HG03175 (cell line): ENCODE results near the gene UNC5A.

ENCODE experiments used
- ATAC-seq: cut with Tn5 transposase; IDR thresholded peaks from one replicate; pipeline ENCODE4 v1.9.1; 2021; ENCODE audit warnings: mild to moderate bottlenecking, moderate library complexity; ENCODE audit not compliant: unreplicated experiment

Gene UNC5A

DNA sequence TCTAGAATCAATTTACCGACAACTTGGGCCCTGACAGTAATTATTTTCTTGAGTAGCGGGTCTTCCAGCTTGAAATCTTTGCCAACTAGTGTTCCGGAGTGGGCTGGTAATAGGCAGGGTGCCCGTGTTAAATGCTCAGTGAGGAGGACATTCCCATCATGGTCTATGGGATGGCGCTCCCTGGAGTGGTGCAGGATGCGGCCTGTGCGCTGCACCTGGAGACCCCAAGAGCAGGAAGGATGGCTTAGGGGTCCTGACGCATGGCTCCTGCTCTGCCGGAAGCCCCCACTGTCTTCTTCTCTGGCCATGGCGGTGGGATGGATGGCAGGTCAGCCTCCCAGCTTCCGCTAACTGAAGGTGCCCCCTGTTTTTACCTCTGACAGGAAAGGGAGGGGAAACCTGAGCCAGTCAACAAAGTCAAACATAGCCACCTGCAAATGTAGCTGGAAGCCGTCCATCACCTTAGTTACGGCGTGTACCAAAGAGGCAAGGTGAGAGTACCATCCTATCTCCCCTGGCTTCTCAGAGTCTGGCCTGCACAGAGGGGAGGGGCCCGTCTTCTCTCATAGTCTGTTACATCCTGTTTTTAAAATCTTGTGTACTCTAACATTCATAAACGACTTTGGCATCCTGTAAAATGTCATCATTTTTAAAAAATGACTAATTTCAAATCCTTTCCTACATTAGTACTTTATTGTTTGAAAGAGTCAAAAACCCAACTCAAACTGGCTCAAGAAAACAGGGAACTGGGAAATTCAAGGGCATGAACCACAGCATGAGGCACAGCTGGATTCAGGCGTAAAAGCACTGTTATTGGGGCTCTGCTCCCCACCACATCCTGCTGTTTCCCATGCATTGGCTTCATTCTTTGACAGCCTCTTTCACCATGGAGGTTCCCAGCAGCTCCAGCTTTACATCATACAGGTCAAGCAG is 28.5 kb upstream of the UNC5A start:
- ATAC-seq = no peak

DNA sequence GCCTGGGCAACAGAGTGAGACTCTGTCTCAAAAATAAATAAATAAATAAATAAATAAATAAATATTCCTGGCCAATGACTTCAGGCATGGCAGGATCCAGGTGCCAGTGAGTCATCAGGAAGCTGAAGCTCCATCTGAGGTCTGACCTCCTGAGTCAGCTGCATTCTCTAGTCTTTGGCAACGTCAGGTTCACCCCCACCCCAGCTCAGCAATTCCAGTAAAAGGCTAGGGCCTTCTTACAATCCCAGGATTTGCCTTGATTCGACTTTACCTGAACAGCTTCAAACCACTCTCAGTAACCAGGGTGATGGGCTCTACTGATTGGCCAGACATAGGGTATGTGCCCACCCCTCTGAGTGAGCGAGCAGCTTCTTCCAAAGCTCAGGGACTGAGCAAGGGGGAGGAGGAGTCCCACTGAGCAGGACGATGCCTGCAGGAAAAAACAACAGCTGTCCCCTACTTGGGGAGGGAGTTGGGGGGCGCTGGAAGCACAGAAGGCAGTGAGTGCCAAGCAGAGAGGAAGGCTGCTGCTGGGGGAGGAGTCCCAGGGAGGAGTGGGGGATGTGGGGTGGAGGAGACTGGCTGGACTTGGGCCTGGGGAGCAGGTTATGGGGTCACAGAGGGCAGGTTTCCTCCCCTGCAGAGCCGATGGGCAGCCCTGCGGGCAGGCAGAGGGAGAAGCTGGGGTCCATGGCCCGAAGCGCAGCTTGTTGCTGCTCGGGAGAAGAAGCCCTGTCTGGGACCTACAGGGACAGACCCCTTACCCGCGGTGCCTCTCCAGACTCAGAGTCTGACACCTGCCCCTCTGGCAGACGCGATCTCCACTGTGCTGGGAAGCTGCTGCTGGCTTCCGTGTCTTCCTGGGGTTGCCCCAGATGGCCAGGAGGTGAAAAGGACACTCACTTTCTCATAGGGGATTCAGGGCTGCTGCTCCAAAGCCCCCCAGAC is 25.9 kb upstream of the UNC5A start:
- no peak for ATAC-seq

- no peak for ATAC-seq
These were observed 24.9 kb upstream of the UNC5A start for GRCh38 chr5:176785184-176786145.

- no peak for ATAC-seq
These were observed 22.7 kb upstream of the UNC5A start for GRCh38 chr5:176787676-176788075.

DNA sequence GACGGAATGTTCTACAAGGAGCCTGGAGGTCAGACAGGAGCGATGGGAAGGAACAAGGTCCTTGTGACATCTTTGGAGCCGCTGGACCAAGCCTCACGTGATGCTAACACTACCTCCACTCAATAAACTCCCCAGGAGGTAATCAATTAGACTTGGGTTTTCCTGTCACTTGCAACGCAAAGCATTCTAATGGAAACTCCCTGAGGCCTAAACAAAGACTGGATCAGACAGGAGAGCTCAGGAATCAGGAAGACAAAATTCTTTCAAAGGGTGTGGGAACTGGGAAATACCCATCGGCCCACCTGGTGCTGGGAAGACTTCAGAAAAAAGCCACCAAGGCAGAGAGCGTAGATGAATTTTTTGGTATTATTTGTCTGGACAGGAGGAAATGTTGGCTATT is 22.3 kb upstream of the UNC5A start:
- ATAC-seq = no peak

DNA sequence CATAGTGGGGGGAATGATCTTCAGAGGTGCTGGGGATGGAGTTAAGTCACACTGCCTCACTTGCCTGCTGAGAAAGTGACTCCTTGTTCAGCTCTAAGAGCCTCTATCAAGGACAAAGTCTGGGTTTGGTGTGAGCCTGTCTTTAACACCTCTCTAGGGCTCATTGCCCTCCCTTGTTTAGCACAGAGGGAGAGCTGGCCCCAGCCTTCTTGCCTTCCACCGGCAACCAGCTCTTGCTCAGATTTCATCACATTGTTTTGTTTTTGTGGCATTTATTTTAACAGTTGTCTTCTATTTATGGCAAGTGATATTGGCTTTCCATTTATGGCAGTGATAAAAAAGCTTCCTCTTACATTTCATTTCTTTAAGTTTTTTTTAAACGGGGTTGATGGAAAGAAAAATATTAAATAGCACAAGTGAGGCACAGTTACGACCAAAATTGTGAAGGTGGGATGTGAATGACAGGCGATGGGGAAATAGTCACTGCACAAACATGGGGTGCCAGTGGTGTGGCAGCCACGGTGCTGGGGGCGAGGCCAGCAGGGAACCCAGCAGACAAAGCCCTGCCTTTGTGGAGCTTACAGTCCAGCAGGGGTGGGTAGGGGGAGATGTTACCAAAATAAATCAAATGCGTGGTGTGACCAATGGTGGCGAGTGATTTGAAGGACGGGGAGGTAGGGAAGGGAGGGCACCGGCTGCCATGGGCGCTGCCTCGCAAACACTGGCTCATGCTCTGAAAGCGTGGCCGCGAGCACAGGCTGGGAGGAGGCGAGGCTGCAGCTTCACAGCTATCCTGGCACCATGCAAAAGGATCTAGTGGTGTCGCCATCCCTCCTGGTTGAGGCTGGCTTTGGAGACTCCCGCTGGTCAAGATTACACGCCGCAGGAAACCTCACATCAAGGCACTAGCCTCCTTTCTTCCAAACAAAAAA is 21.2 kb upstream of the UNC5A start:
- no peak for ATAC-seq

DNA sequence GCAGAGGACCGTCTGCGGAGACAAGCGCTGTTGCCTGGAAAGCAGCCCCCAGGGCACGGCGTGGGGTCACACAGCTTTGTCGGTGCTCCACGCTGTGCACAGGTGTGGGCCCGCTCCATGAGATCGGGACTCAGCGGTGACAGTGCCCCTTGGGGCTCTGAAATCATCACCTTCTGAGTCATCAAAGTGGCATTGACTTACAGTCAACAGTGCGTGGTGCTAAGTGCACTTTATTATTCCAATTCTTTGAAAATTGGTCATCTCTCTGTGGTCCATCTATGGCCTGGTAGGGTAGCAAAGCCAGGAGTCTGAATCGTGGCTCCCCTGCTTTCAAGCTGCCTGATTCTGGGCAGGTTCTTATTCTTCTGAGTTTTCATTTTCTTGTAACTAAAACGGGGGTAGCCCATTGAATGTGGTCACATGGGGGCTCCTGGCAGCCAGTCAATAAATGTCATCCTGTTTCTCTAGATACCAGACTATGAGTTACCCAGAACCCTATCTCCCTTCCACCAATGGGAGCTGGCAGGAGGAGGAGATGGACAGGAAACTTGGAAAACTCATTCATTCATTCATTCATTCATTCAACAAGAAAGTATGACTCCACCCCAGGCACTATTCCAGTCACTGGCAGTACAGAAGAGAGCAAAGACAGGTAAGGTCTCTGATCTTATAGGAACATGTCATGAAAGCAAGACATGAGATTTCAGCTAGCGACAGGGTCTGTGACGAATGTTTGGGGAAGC is 20.3 kb upstream of the UNC5A start:
- no peak for ATAC-seq

GRCh38 chr5:176790941-176791340 is 19.4 kb upstream of the UNC5A start:
- ATAC-seq = no peak

DNA sequence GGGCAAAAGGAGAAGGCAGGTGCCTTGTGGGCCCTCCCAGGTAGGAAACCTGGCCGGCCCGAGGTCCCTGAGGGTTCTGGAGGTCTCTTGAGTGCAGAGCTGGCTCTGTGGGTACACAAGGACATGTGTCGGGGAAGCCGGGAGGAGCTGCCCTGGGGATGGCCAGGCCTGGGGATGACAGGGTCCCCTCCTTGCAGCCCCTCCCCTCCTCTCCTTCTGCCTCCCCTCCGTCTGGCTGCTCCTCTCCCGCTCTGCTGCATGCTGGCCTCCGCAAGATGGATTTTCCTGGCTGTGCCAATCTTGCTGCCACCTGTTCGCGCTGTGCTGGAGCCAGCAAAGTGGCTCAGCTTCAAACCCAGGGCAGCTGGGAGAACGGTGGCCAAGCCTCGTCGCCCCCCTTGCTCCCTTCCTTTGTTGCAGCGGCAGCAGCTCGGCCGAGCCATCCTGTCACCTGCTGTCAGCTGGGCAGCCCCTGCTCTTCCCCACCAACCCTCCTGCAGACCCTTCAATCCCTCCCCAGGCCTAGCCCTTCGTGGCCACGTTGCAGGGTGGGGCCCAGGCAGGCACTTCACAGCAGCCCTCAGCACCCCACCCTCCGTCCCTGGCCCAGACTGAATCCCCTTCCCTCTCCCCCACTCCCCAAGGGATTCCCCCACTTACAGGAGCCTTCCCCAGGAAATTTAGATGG is 17.6 kb upstream of the UNC5A start:
- ATAC-seq = no peak

DNA sequence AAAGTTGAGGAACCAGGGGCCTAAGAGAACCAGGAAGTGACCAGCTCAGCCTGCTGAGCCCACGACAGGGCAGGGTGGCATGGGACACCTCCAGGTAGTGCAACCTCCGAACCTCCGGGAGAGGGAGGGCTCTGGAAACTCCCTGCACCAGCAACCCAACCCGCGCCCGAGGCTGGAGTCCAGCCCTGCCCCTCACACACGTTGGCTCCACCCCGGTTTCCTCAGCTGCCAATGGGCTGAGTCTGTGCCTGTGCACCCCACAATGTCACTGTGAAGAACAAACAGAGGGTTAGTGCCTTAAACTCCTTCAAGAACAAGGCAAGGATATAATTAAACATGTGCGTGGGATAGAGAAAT is 17.0 kb upstream of the UNC5A start:
- no peak for ATAC-seq

- no peak for ATAC-seq
These were observed 16.6 kb upstream of the UNC5A start for GRCh38 chr5:176793736-176794135.

GRCh38 chr5:176794509-176794908 is 15.8 kb upstream of the UNC5A start:
- ATAC-seq = no peak

DNA sequence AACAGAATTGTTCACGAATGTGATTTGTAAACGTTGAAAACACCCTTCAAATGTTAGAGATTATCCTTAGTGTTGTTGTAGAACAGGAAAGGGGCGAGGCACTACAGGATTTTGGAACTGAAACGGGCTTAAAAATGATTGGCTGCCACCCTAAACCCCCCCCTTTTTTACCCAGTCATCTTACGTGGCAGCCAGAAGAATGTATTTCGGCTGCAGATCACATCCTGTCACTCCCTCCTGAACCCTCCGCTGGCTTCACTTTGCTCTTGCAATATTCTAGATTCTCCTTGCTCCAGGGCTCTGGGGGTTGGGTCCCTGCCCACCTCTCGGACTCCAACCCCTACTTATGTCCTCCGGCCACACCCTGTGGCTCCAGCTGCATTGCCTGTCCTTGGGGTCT is 13.9 kb upstream of the UNC5A start:
- ATAC-seq = no peak

GRCh38 chr5:176796970-176797369 is 13.4 kb upstream of the UNC5A start:
- no peak for ATAC-seq

- ATAC-seq = no peak
These were observed 12.8 kb upstream of the UNC5A start for GRCh38 chr5:176797456-176798050.

DNA sequence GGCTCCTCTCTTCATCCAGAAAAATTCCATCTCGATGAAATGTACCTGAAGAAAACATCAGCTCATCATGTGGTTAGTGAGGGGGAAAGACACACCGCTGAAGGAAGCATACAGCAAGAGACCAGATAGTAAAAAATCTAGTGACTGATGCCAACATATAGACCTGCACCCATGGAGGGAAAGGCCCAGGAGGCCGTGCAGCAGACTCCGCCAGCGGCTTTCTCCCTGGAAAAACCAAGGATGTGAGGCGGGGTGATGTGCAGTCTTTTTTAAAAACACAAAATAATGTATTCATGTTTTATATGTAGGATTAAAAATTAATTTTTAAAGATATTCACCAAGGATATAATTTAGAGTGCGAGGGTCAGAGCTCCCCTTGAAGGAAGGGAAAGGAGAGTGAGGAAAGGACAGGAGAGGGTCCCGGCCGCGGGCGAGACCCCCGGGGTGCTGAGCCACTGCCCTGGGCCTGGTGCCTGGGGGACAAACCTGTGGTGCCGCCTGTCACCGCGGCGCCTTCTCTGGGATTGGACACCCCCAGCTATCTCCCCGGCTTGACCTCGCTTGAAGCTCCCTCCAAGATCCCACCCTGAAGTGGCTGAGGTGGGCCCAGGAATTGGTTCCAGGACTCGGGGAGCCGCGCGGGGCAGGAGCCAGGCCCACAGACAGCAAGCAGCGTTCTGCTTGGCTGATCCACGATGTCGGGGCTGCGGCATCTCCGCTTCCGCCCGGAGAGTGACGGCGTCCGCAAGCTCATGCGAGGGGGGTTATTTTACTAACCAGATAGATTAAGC is 12.1 kb upstream of the UNC5A start:
- ATAC-seq = no peak

- no peak for ATAC-seq
These were observed 11.4 kb upstream of the UNC5A start for GRCh38 chr5:176798949-176799348.
